Measurements from ENCODE around the gene FBLN7. TPM values are rescaled to one million over a fixed set of nuclear protein-coding genes. Genes with fewer than 3 reads are reported as not detected.
A peak's percentile ranks its signal among the peaks of the same experiment; 100 is the strongest.

FBLN7 gene
- total RNA-seq, 4 donors from 2014 or later: 2.5 to 5.8 (median 4.0) TPM

DNA sequence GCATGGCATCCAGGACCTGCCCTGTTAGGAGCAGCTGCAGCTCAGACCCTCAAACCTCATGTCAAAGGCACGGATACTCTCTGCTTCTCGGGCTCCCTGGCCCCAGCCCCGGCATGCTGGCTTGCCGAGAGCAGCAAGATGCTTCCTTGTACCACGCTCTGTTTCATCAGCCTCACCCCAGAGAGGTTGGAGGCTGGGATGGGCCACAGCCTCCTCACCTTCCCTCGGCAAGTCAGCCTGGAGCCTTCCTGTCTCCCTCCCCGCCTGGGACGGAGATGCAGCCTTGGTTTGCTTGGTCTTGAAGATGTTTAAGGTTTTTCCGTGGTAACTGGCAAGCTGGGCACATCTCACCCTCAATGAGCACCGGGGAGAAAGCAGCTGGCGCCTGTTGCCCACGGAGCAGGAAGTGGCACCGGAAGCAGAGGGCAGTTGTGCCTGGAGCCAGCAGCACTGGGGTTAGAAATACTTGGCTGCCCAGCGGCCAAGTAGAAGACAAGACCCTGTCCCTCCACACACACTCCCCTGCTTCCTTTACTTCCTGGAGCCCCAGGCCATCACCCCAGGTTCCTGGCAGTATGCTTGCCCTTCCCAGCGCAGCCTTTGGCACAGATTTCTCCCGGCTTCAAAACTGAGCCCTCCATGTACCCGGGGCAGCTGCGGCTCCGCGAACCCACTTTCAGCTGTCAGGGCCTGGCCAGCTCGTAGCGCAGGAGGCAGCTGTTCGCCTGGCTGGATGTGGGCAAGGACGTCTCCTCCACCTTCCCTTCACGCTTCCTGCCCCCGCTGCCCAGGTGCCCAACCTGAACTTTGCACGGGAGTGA is 17.4 kb downstream of the FBLN7 start:
- no peak overlapping the region for H3K4me3 ChIP-seq
- peak in 1 of 2 donors; percentile 74 for DNase-seq (ENCODE audit: low spot score in 2 of 2)

DNA sequence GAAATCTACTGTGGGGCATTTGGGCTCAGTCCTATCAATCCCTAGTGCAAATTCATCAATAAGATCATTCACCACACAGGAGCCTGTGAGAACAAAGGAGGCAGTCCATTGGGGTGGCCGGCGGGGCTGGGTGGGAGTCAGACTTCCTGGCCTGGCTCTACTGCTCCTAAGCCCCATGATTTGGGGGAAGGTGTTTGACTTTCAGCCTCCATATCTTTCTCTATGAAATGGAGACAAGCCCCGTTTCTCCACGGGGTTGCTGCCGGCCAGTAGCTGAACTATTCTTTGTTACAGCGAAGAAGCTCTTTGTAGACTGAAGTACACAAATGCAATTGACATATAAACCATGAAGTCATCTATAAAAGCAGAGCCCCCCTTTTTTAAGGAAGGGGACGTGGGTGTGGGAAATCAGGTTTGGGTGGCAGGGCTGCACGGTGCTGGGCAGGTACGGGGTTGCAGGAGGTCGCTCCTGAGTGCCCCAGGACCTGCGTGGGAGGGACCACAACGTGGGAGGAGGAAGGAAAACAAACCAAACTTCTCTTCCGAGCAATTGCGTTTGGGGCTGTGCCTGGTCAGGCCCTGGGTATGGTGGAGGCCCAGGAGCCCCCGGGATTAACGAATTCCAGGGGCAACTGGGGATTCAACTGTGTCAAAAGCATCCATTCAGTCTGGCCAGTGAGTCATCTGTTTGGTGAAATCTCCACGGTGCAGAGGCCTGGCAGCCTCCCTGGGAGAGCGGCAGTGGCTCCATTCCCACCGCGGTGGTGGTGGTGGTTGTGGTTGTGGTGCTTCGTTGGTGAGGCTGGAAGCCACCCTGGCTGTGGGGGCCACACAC is 18.2 kb downstream of the FBLN7 start:
- Histone ChIP-seq H3K36me3 (no peaks in the 10 kb centered on the region), H3K27me3 (no peaks in the 10 kb centered on the region), H3K4me3 (no peak overlapping the region), H3K4me1 (peaks cover 5% of the 10 kb centered on the region), H3K27ac (no peak overlapping the region), H3K9me3 (no peaks in the 10 kb centered on the region)
- DNase-seq (ENCODE audit: low spot score in 2 of 2): peak in 1 of 2 donors; percentile 53
- 67% methylated on average over 21 of the region's 21 CpGs for WGBS
- TF ChIP-seq POLR2A (IDR thresholded peaks at IDR 0.05) (no peak), POLR2AphosphoS5 (IDR thresholded peaks at IDR 0.05) (no peak), EP300 (IDR thresholded peaks at IDR 0.05) (no peak)
- TF ChIP-seq, protein P1, sequence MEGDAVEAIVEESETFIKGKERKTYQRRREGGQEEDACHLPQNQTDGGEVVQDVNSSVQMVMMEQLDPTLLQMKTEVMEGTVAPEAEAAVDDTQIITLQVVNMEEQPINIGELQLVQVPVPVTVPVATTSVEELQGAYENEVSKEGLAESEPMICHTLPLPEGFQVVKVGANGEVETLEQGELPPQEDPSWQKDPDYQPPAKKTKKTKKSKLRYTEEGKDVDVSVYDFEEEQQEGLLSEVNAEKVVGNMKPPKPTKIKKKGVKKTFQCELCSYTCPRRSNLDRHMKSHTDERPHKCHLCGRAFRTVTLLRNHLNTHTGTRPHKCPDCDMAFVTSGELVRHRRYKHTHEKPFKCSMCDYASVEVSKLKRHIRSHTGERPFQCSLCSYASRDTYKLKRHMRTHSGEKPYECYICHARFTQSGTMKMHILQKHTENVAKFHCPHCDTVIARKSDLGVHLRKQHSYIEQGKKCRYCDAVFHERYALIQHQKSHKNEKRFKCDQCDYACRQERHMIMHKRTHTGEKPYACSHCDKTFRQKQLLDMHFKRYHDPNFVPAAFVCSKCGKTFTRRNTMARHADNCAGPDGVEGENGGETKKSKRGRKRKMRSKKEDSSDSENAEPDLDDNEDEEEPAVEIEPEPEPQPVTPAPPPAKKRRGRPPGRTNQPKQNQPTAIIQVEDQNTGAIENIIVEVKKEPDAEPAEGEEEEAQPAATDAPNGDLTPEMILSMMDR (IDR thresholded peaks at IDR 0.05): no peak

More for the DNA sequence above, 17.4 kb downstream of the FBLN7 start:
- Histone ChIP-seq H3K27ac (no peak overlapping the region), H3K27me3 (no peaks in the 10 kb centered on the region), H3K9me3 (no peaks in the 10 kb centered on the region), H3K4me1 (peaks cover 5% of the 10 kb centered on the region), H3K36me3 (no peaks in the 10 kb centered on the region)
- WGBS: 78% methylated on average over 21 of the region's 27 CpGs
- TF ChIP-seq, protein P1 (IDR thresholded peaks at IDR 0.05): no peak
- no peak for TF ChIP-seq POLR2AphosphoS5 (IDR thresholded peaks at IDR 0.05)
- no peak for TF ChIP-seq EP300 (IDR thresholded peaks at IDR 0.05)
- no peak for TF ChIP-seq POLR2A (IDR thresholded peaks at IDR 0.05)

DNA sequence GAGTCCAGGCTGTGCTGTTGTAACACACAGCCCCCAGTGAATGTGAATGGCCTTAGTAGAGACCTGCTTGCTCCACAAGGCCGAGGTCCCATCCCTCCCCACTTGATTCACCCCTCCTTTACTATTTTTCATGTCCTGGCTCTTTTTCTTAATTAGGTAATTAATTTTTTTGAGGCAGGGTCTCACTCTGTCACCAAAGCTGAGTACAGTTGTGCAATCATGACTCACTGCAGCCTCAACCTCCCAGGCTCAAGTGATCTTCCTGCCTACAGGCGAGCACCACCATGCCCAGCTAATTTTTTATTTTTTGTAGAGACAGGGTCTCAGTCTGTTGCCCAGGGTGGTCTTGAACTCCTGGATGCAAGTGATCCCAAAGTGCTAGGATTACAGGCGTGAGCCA is 19.3 kb downstream of the FBLN7 start:
- 70% methylated on average over 3 of the region's 3 CpGs for WGBS
- TF ChIP-seq POLR2AphosphoS5 (IDR thresholded peaks at IDR 0.05): no peak
- TF ChIP-seq POLR2A (IDR thresholded peaks at IDR 0.05): no peak
- no peak for TF ChIP-seq EP300 (IDR thresholded peaks at IDR 0.05)
- TF ChIP-seq, protein P1 (IDR thresholded peaks at IDR 0.05): no peak

DNA sequence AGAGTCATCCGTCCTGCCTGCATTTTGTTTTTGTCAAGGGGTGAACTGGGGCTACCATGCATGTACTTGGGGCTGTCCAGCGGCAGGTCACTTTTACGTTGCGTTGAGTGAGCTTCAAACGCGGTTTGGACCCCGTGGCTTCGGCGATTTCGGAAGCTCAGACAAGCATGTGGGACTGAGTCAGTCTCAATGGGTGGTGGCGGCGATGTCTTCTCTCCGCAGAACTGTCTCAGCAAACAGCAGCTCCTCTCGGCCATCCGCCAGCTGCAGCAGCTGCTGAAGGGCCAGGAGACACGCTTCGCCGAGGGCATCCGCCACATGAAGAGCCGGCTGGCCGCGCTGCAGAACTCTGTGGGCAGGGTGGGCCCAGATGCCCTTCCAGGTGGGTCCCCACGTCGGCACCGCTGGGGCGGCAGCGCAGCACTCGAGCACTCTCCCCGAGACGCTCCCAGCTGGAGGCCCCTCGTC is 21.3 kb downstream of the FBLN7 start:
- Histone ChIP-seq H3K27me3 (no peaks in the 10 kb centered on the region), H3K4me3 (no peak overlapping the region), H3K9me3 (no peaks in the 10 kb centered on the region), H3K36me3 (no peaks in the 10 kb centered on the region), H3K4me1 (peaks cover 5% of the 10 kb centered on the region), H3K27ac (no peak overlapping the region)
- 96% methylated on average over 20 of the region's 31 CpGs for WGBS
- no peak for DNase-seq (ENCODE audit: low spot score in 2 of 2)
- no peak for TF ChIP-seq POLR2A (IDR thresholded peaks at IDR 0.05)
- TF ChIP-seq, protein P1 (IDR thresholded peaks at IDR 0.05): no peak
- no peak for TF ChIP-seq EP300 (IDR thresholded peaks at IDR 0.05)
- no peak for TF ChIP-seq POLR2AphosphoS5 (IDR thresholded peaks at IDR 0.05)

More for the DNA sequence above, 19.3 kb downstream of the FBLN7 start:
- Histone ChIP-seq H3K9me3 (no peaks in the 10 kb centered on the region), H3K27me3 (no peaks in the 10 kb centered on the region), H3K27ac (no peak overlapping the region), H3K36me3 (no peaks in the 10 kb centered on the region), H3K4me3 (no peak overlapping the region), H3K4me1 (peaks cover 5% of the 10 kb centered on the region)
- DNase-seq (ENCODE audit: low spot score in 2 of 2): peak in 1 of 2 donors; percentile 16

Measured in suprapubic skin (tissue), 4 donors.